HG03097 (cell line): ENCODE results near the gene PBX4.
"Not testable (repeated sequence)": the region's sequence is repeated elsewhere in the genome, so short reads cannot be mapped to it uniquely, and the experiment has no call there.

Experiments
- ATAC-seq: cut with Tn5 transposase; IDR thresholded peaks from one replicate; pipeline ENCODE4 v1.9.1; 2021; ENCODE audit not compliant: unreplicated experiment, low FRiP score

The PBX4 gene

DNA sequence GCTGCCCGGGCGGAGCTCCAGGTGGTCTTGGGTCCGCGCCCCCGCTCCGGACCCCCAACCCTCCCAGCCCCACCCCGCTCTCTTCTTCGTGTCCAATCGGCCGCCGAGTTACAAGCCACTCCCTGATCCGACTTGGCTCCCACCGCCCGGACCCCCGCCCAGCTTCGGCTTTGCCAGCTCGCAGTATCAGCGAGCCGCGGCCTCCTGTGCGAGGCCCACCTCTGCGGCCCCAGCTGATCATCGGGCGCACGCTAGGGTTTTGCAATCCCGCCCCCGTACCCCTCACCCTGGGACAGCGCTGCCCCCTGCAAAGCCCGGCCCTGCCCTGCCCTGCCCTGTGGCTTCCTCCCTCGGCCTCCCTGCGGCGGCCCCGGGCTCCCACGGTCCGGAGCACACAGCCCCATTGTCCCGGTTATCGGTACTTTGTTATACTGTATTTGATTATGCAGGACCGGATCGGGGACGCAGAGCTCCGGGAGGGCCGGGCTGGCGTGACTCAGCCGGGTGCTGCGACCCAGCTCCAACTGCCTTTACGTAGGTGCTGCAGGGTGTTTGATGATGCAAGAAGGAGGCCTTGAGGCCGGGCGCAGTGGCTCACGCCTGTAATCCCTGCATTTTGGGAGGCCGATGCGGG lies 10.1 kb upstream of the PBX4 start:
- ATAC-seq = no peak

DNA sequence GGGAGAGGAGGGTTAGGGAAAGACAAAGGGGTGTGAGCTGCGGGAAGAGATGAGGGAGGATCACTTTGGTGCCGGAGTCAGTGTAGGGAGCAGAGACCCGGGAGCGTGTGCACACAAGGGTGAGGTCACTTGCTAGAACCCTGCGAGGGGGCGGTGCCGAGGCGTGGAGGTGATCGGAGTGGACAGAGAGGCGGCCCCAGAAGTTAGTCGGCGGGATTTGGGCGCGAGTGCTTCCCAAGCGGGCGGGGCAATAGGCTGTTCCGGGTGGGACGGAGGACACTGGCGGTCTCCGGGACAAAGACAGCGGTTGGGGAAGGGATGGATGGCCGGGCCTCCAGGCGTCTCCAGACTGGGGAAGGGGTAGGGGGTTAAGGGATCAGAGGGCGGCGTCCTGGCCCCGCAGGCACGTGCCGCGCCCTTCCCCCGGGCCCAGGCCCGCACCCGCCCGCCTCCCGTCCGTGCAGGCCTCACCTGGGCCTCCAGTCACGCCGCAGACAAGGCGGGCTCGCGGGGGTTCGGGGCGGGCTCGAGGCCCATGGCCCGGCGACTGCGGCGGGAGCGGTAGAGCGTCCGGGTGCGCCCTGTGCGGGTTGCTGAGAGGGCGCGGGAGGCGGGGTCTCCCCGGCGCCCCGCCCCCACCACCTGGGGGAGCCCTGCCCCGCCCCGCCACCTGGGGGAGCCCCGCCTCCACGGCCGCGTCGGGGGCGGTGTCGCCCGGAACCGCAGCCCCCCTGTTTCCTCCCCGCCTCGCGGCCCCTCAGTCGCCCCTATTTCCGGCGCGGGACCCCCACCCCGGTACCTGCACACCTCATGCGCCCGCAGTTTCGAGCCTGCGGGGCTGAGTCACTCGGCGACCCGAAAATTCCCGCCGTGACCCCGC lies 9.4 kb upstream of the PBX4 start, which contains the start of gene LPAR2:
LPAR2 (minus strand) TSS at position 600 of the 880 bp plus-strand sequence. CDS start 945 bp downstream, outside the sequence.
- ATAC-seq = no peak

DNA sequence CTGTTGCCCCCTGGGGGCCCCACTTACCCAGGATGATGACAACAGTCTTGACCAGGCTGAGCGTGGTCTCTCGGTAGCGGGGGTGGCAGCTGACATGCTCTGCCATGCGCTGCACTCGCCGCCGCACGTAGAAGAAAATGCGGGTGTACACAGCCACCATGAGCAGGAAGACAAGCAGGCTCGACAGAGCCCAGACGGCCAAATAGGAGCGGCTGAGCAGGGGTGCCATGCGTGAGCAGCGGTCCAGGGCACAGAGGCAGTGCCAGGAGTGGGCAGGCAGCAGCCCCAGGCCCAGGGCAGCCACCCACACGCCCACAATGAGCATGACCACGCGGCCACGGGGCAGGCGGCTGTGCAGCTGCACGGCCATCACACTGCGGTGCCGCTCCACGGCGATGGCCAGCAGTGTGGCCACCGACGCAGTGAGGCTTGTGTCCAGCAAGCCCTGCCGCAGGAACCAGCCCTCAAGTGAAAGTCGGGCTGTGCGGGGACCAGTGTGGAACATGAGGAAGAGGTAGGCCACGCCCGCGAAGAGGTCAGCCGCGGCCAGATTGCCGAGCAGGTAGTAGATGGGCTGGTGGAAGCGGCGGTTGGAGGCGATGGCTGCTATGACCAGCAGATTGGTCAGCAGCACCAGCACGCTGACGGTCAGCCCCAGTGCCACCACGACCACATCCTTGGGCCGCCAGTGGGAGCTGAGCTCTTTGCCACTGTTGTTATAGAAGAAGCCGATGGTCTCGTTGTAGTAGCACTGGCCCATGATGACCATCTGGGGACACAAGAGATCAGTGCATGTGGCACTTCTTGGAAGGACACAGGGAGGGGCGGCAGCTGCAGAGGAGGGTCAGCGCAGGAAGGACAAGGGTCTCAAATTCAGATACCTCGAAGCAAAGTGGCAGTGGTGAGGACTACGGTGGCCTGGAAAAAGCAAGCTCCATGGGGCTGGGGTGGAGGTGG lies 8.3 kb upstream of the PBX4 start:
- no peak for ATAC-seq

DNA sequence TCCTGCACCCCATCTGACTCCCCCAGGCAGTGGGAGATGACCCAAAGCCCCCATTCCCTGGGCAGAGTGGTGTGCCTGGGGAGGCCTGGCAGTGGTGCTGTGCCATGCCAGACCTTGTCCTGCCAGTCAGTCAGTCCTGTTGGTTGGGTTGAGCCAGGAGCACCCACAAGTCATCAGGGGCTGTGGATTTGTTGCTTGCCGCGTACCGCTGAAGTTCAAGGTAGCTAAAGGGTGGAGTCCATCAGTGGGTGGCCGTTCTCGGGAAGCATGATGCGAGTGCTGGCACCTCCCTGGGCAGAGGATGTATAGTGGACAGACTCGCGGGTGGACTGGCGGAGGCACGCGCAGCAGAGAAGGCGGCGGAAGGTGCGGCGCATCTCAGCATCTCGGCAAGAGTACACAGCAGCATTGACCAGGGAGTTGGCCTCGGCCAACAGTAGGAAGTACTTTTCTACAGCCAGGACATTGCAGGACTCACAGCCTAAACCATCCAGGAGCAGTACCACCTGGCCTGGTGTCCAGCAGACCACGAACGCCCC lies 5.6 kb upstream of the PBX4 start:
- ATAC-seq = no peak

DNA sequence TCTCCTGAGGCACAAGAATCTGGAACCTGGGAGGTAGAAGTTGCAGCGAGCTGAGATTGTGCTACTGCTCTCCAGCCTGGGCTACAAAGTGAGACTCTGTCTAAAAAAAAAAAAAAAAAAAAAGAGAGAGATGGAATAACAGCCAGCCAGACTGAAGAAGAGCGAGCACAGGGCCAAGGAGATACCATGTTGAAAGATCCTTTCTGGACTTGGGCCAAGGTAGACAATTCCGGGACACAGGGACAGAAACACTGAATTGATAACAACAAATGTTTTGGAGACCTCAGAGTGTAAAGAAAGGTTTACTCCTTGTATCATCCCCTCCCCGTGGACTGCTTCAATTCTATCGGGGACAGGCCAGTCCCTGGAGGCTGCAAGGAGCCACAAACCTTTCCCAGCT lies 4.9 kb upstream of the PBX4 start:
- no peak for ATAC-seq

DNA sequence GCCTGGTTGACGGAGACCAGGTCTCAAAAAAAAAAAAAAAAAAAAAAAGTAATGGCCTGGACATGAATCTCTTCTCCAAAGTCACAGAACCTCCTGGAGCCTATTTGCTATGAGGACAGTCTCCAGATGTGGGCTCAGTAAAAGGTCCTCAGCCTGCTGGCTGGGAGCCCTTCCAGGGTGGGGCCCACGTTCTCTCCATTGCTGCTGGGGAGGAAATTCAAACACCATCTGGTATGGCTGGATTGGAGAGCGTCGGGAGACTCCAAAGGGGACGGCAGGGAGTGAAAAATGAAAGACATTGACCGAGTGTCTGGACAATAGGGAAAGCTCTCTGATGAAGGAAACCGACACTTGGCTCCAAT lies 1.3 kb upstream of the PBX4 start:
- ATAC-seq = no peak

DNA sequence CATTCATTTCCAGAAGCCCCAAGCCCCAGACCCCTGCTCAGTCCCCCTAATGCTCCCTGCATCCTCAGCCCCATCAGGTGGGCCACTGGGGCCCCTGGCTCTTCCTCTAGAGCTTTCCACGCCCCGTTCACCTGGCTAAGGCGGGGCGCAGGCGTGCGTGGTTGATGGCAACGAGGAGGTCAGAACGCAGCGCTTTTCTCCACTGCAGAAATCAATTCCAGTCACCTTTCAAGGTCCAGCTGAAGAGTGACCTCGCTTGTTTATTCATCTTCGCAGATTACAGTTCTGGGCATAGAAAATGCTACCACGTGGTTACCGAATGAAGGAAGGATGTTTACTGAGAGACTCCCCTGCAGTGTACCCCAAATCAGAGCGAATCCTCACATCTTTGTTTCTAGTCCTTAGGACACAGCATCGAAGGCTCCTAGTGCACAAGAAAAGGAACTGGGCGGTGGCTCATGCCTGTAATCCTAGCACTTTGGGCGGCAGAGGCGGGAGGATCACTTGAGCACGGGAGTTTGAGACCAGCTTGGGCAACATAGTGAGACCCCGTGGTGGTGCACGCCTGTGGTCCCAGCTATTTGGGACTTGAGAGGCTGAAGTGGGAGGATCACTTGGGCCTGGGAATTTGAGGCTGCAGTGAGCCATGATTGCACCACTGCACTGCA lies 828 bp upstream of the PBX4 start:
- no peak for ATAC-seq

DNA sequence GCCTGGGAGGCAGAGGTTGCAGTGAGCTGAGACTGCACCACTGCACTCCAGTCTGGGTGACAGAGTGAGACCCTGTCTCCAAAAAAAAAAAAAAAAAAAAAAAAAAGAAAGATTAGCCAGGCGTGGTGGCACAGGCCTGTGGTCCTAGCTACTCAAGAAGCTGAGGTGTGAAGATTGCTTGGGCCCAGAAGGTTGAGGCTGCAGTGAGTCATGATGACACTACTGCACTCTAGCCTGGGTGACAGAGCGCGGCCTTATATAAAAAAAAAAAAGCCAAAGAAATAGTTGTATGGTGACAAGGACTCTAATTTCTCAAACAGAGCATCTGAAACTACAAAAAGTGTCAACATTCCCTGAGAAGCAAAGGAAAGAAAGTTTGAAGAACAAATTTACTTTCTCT lies 3.4 kb downstream of the PBX4 start:
- no peak for ATAC-seq

DNA sequence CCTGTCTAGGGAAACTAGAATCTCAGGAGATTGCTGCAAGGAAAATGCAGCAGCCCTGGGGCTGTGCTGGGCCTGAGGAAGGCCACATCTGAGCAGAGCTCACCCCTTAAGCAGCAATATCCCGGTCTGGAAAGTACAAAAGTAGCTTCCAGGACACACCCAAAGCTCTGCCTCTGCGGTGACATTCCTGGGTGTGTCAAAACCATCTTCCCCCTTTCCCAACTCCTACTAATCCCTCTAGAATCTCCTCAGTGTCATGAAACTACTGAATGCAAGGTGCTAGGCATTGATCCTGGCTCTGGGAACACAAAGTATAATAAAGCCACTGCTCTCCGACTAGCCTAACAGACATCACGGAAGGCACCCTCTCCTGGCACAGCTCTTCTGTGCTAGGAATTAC lies 5.0 kb downstream of the PBX4 start:
- ATAC-seq = no peak

DNA sequence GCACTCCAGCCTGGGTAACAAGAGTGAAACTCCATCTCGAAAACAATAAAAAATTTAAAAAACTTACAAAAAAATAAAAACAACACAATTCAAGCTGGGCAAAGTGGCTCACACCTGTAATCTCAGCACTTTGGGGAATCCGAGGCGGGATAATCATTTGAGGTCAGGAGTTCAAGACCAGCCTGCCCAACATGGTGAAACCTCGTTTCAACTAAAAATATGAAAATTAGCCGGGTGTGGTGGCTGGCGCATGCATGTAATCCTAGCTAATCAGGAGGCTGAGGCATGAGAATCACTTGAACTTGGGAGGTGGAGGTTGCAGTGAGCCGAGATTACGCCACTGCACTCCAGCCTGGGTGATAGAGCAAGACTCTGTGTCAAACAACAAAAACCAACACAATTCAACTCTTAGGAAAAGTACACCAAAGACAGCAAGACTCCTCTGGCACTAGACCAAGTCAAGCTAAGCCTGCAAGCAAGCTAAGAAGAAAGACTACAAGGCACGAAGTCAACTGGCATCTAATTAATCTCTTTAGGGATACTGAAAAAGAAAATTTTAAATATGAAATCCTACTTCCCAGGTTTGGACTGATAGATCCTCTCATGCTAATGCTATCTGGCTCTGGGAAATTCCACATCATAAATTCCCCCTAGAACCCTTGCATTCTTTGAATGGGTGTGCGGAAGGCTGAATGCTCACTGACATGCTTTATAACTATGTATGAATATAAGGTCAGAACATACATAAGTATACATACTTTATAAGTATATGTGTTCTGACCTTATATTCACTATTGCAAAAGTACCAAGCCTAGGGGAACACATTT lies 7.9 kb downstream of the PBX4 start:
- no peak for ATAC-seq

DNA sequence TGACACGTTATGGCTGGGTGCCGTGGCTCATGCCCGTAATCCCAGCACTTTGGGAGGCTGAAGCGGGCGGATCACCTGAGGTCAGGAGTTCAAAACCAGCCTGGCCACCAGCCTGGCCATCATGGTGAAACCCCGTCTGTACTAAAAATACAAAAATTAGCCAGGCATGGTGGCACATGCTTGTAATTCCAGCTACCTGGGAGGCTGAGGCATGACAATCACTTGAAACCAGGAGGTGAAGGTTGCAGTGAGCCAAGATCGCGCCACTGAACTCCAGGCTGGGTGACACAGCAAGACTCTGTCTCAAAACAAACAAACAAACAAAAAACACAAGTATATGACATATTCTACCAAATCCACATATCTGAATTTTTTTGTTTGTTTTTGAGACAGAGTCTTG lies 11.8 kb downstream of the PBX4 start:
- not testable (repeated sequence) for ATAC-seq

DNA sequence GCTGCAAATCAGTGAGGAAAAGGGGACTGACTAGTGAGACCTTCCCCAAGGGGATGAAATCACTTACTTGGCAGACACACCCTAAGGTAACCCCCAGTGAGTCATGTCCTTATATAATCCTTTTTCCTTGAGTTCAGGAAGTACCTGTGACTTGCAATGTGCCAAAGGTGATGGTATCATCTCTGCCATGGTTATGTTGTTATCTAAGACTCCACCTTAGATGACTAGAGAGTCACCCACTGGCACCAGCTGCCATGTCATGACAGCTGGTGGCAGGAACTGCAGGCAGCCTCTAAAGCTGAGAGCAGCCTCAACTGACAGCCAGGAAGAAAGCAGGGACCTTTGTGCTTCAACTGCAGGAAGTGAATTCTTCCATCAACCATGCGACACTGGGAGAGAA lies 12.5 kb downstream of the PBX4 start:
- no peak for ATAC-seq

DNA sequence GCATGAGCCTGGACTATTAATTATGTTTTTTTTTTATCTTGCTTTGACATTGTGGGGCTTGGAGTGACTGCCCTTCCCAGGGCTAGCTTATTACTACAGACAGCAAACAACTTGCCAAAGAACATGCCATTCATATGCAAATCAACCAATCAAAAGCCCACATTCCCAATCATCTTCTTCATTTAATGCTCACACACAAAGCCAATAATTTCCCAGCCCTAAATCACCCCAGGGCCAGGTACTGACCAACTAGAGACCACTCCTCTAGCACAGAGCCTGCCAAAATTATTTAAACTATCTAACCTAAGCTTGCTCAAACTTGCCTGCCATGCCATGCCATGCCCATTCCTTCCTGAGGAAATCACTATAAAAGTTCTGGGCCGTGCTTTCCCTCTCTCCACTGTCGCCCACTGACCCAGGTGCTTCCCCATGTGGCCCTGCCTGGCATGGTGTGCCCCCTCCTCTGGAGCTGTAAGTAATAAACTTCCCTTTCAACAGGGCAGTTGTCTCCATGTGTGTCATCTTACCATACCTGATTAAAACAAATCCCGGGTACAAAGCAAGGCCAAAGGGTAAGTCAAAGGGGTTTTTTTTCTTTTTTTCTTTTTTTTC lies 15.7 kb downstream of the PBX4 start:
- ATAC-seq = no peak

DNA sequence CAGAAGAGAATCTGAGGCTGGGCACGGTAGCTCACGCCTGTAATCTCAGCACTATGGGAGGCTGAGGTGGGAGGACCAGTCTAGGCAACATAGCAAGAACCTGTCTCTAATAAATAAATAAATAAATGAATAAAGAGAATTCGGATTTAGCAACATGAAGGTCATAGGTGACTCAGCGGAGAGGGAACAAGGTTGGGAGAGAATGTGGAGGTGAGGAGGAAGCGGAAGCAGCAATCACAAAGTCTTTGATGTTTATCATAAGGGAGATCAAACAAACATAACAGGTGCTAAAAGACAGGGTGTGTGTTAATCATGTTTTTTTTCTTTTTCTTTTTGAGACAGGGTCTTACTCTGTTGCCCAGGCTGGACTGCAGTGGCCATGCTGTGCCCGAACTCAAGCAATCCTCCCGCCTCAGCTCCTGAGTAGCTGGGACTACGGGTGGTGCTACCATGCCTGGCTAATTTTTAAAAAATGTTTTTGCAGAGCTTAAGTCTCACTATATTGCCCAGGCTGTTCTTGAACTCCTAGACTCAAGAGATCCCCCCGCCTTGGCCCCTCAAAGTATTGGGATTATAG lies 16.3 kb downstream of the PBX4 start:
- ATAC-seq = no peak

DNA sequence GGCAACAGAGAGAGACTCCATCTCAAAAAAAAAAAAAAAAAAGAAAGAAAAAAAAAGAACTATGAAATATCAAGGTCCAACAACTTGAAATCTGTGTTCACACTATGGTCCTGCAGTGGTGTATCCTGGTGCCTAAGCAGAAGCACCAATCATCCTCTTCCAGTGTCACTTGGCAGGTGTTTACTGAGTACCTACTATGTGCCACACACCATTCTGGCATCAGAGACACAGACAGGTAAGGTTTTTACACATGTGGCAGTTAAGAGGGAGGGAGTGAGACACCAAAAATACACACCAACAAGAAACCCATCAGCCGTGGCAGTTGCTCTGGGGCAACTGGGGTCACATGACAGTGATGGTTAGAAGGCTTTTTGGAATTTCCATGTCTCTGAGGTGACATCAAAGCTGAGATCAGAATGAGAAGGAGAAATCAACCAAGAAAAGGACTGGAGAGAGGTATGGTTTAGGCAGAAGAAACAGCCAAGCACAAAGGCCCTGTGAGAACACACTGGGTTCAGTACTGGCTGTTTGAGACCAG lies 17.6 kb downstream of the PBX4 start:
- no peak for ATAC-seq

DNA sequence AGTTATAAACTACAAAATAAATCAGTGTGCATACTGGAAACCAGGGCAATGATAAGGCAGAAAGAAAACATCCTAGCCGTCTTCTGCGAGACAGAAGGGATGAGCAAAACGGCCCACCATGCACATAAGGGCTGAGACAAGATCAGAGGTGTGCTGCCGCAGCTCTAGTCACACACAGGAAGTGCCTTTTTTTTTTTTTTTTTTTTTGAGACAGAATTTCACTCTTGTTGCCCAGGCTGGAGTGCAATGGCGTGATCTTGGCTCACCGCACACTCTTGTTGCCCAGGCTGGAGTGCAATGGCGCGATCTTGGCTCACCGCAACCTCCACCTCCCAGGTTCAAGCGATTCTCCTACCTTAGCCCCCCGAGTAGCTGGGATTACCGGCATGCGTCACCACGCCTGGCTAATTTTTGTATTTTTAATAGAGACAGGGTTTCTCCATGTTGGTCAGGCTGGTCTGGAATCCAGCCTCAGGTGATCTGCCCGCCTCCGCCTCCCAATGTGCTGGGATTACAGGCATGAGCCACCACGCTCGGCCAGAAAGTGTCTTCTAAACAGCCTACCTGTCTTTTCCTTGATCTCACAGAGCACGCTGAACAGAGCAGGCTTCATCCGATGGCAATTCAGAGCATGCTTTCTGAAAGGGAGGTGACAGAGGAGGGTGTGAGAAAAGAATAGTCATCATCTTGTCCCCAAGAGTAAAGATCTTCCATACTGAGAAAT lies 19.6 kb downstream of the PBX4 start:
- not testable (repeated sequence) for ATAC-seq

DNA sequence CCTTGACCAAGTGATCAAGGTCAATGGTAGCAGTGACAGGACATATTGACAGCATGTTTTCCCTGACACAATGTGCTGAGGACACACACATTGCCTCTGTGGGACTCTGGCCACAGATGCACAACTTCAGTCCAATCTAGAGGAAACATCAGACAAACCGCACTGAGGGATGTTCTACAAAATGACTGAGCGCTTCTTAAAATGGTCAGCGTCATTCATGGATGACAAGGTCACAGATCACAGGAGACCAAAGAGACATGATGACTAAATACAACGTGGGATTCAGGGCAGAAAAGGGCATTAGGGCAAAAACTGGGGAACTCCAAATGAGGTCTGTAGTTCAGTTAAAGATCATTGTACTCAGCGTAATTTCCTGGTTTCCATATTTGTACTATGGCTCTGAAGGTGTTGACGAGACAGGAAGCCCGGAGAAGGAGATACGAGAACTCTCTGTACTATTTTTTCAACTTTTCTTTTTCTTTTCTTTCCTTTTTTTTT lies 20.6 kb downstream of the PBX4 start:
- peak; percentile 58 for ATAC-seq
